PC-9 (cell line): ENCODE data around the gene XAB2. TPM values are rescaled to one million over a fixed set of nuclear protein-coding genes. Genes with fewer than 3 reads are reported as not detected.

Source experiments
- BruUV-seq: library from RNA; stranded (reverse); fragments of 400-500 nt; replicated peaks from 2 replicates; lab custom pipeline; 2021; lab: Mats Ljungman, UMichigan
- CTCF ChIA-PET: fragments of 300-600 bp; sonication (Branson Sonifier 250); formaldehyde crosslinking; loops from one replicate; lab custom pipeline; 2022; ENCODE audit warnings: antibody characterized with exemption; lab: Charles Lee
- POLR2A ChIA-PET: fragments of 300-600 bp; sonication (Branson Sonifier 250); formaldehyde crosslinking; loops from one replicate; lab custom pipeline; 2022; ENCODE audit warnings: antibody characterized with exemption; ENCODE audit not compliant: unreplicated experiment; lab: Charles Lee
- DNase-seq, 2 experiments: peaks; one replicate each; pipeline versions ENCODE4 v3.0.0 to v3.0.0-alpha.2; 2015 to 2022; ENCODE audit warnings: mixed read lengths in 1 of 2
- H2AFZ ChIP-seq: fragments of 200-600 bp; sonication (generic); 2 replicates; pipeline ENCODE4 v1.8.1; 2017; ENCODE audit warnings: antibody characterized with exemption
- H3F3A ChIP-seq: fragments of 200-600 bp; sonication (generic); 2 replicates; pipeline ENCODE4 v1.8.1; 2017; ENCODE audit warnings: antibody characterized with exemption, mild to moderate bottlenecking, low read depth; ENCODE audit not compliant: insufficient read depth
- H3K27ac ChIP-seq: fragments of 200-600 bp; sonication (generic); 2 replicates; pipeline ENCODE4 v1.6.1; 2016; ENCODE audit warnings: mixed run types
- H3K27me3 ChIP-seq: fragments of 200-600 bp; sonication (generic); 2 replicates; pipeline ENCODE4 v1.6.1; 2016; ENCODE audit warnings: low read depth, mixed run types; ENCODE audit not compliant: insufficient read depth
- H3K36me3 ChIP-seq: fragments of 200-600 bp; sonication (generic); 2 replicates; pipeline ENCODE4 v1.6.1; 2016; ENCODE audit warnings: low read depth, mixed run types
- H3K4me1 ChIP-seq: fragments of 200-600 bp; sonication (generic); replicated peaks from 2 replicates; pipeline ENCODE4 v1.6.1; 2016; ENCODE audit warnings: mixed run types; ENCODE audit not compliant: insufficient read depth
- H3K4me2 ChIP-seq: fragments of 200-600 bp; sonication (generic); 2 replicates; pipeline ENCODE4 v1.6.1; 2017; ENCODE audit warnings: mixed run types
- H3K4me3 ChIP-seq: fragments of 200-600 bp; sonication (generic); 2 replicates; pipeline ENCODE4 v1.6.1; 2016; ENCODE audit warnings: mixed run types
- H3K79me2 ChIP-seq: fragments of 200-600 bp; sonication (generic); 2 replicates; pipeline ENCODE4 v1.6.1; 2017; ENCODE audit warnings: low read depth, mixed run types
- H3K9me2 ChIP-seq: fragments of 200-600 bp; sonication (generic); 2 replicates; pipeline ENCODE4 v1.8.1; 2017; ENCODE audit warnings: mild to moderate bottlenecking; ENCODE audit not compliant: insufficient read depth
- H3K9me3 ChIP-seq: fragments of 200-600 bp; sonication (generic); 2 replicates; pipeline ENCODE4 v1.8.1; 2016; ENCODE audit warnings: low read depth; ENCODE audit not compliant: insufficient read depth
- H4K20me1 ChIP-seq: fragments of 200-600 bp; sonication (generic); 2 replicates; pipeline ENCODE4 v1.8.1; 2017; ENCODE audit not compliant: insufficient read depth
- EZH2 ChIP-seq: fragments of 200-600 bp; sonication (generic); IDR thresholded peaks from 2 replicates; pipeline ENCODE4 v1.8.0; 2017; ENCODE audit warnings: antibody characterized with exemption, low read depth
- intact Hi-C: fragments of 100-400 bp; cut with micrococcal nuclease; formaldehyde crosslinking; loops from one replicate; pipeline ENCODE4 v1.10.0; 2022; ENCODE audit not compliant: unreplicated experiment
- total RNA-seq: library from RNA; stranded (reverse); gene quantifications from 2 replicates; pipeline ENCODE4 v1.2.3, GENCODE V29; 2021
- TF ChIP-seq, protein P1 (sequence below): fragments of 200-600 bp; sonication (generic); conservative IDR thresholded peaks from 2 replicates; pipeline ENCODE4 v1.6.1; 2017; ENCODE audit warnings: mixed run types, antibody characterized with exemption, mild to moderate bottlenecking, moderate library complexity

XAB2 gene
- total RNA-seq, 1 experiment from 2014 or later, result 44.9 TPM

DNA sequence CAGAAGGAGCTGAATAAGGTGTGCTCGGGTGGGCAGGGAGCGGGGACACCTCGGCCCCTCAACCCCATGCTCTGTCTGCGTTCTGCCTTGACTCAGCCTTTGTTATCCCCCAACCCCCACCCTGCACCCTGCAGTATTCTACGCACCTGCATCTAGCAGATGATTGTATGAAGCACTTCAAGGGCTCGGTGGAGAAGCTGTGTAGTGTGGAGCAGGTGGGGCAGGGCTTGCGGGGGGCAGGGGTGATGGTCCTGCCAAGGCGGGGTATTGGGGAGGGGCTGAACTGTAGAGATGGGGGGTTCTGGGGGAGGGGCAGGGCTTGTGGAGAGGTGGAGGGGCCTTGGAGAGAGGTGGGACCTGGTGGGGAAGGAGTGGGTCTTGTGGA lies 13.7 kb upstream of the XAB2 start:
- CTCF ChIA-PET, result no interaction called here
- H3K27ac ChIP-seq, result no peak overlapping the region
- H2AFZ ChIP-seq, result no peak overlapping the region
- H3K4me3 ChIP-seq, result no peak overlapping the region
- POLR2A ChIA-PET, result interaction anchor here (0.6 kb wide), 1 partner anchor 24 kb away, joined by 3 read pairs; no protein-coding TSS in a partner anchor
- H3F3A ChIP-seq, result peaks cover 39% of the 10 kb centered on the region
- H3K9me2 ChIP-seq, result no peaks in the 10 kb centered on the region
- no peak for DNase-seq
- H3K9me3 ChIP-seq, result no peaks in the 10 kb centered on the region; the same call in 1 of the 2 replicates
- BruUV-seq, result no TSS peak
- H3K79me2 ChIP-seq, result peaks cover 20% of the 10 kb centered on the region
- H3K27me3 ChIP-seq, result no peaks in the 10 kb centered on the region
- no peaks in the 10 kb centered on the region for H3K36me3 ChIP-seq
- TF ChIP-seq EZH2, result no peak
- TF ChIP-seq, protein P1, sequence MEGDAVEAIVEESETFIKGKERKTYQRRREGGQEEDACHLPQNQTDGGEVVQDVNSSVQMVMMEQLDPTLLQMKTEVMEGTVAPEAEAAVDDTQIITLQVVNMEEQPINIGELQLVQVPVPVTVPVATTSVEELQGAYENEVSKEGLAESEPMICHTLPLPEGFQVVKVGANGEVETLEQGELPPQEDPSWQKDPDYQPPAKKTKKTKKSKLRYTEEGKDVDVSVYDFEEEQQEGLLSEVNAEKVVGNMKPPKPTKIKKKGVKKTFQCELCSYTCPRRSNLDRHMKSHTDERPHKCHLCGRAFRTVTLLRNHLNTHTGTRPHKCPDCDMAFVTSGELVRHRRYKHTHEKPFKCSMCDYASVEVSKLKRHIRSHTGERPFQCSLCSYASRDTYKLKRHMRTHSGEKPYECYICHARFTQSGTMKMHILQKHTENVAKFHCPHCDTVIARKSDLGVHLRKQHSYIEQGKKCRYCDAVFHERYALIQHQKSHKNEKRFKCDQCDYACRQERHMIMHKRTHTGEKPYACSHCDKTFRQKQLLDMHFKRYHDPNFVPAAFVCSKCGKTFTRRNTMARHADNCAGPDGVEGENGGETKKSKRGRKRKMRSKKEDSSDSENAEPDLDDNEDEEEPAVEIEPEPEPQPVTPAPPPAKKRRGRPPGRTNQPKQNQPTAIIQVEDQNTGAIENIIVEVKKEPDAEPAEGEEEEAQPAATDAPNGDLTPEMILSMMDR, result no peak
- H3K4me2 ChIP-seq, result no peak overlapping the region
- H4K20me1 ChIP-seq, result peaks cover 13% of the 10 kb centered on the region
- intact Hi-C loops, result no loop called here
- peaks cover 4% of the 10 kb centered on the region; the same call in 1 of the 2 replicates for H3K4me1 ChIP-seq

DNA sequence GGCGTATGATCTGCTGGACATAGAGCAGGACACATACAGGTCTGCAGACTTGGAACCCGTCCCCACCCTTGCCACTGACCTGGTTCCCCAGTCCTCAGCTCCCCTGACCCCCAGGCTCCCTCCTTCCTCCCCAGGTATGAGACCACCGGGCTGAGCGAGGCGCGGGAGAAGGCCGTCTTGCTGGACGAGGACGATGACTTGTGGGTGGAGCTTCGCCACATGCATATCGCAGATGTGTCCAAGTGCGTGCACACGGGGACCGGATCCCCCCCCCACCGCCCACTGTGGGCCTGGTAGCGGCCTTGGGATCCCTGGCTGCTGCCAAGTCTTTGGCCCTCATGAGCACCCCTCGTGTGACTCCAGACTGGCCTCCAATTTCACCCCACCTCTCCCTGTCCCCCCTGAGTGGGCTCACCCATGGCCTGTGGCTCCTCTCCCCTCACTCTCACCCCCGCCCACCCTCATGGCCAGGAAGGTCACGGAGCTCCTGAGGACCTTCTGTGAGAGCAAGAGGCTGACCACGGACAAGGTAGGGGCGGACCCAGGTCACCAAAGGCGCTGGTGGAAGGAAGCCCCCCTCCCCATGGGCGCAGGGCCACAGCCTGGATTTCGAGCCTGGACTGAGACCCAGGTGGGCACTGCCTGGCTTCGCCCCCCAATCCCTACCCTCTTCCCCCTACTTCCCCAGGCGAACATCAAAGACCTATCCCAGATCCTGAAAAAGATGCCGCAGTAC lies 13.1 kb upstream of the XAB2 start:
- H3F3A ChIP-seq, result peaks cover 41% of the 10 kb centered on the region
- no peaks in the 10 kb centered on the region for H3K36me3 ChIP-seq
- H4K20me1 ChIP-seq, result peaks cover 13% of the 10 kb centered on the region
- peaks cover 8% of the 10 kb centered on the region; the same call in 1 of the 2 replicates for H3K4me1 ChIP-seq
- no peaks in the 10 kb centered on the region for H3K9me2 ChIP-seq
- no peak overlapping the region for H3K4me3 ChIP-seq
- no peak overlapping the region for H3K27ac ChIP-seq
- no peaks in the 10 kb centered on the region; the same call in 1 of the 2 replicates for H3K9me3 ChIP-seq
- BruUV-seq, result no TSS peak
- no peak overlapping the region for H3K4me2 ChIP-seq
- no peak for DNase-seq
- POLR2A ChIA-PET, result interaction anchor here (0.6 kb wide), 1 partner anchor 23 kb away, joined by 3 read pairs; no protein-coding TSS in a partner anchor
- TF ChIP-seq EZH2, result no peak
- TF ChIP-seq, protein P1, result no peak
- peaks cover 26% of the 10 kb centered on the region for H3K79me2 ChIP-seq
- CTCF ChIA-PET, result no interaction called here
- no peak overlapping the region for H2AFZ ChIP-seq
- H3K27me3 ChIP-seq, result no peaks in the 10 kb centered on the region
- intact Hi-C loops, result no loop called here

DNA sequence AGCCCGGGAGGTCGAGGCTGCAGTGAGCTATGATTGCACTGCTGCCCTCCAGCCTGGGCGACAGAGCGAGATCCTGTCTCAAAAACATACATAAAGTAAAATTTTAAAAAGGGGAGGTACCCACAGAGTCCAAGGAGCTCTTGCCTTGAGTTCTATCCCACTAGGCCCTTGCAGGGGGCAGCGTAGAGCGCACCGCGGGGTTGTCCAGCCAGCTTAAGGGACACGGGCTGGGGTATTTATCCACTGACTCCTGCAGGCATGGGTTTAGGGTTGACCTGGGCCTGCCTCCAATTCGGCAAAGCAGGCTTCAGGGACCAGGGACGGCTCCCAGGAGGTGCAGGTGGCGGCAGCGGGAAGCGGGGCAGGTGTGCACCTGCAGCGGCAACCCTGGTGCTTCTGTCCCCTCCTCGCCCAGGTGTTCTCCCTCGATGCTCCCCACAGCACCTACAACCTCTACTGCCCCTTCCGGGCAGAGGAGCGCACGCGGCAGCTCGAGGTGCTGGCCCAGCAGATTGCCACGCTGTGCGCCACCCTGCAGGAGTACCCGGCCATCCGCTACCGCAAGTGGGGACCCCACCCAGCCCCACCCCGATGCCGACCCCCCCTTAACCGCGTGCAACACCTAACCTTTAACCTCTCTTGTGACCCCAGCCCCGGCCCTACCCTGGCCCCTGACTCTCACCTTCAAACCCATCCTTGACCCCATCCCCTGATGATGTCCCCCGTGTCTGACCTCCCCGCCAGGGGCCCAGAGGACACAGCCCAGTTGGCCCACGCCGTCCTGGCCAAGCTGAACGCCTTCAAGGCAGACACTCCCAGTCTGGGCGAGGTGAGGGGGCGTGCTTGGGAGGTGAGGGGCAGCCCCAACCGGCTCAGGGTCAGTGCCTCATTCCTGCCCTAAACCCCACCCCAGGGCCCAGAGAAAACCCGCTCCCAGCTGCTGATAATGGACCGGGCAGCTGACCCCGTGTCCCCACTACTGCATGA lies 12.2 kb upstream of the XAB2 start:
- no peak for DNase-seq
- no peak overlapping the region for H3K4me3 ChIP-seq
- ChIA-PET POLR2A (no interaction called here), CTCF (no interaction called here)
- TF ChIP-seq EZH2, result no peak
- TF ChIP-seq, protein P1, result no peak; the same call in 1 of the 2 replicates
- H3K27me3 ChIP-seq, result no peaks in the 10 kb centered on the region
- H3K27ac ChIP-seq, result no peak overlapping the region
- peaks cover 13% of the 10 kb centered on the region for H4K20me1 ChIP-seq
- H3K79me2 ChIP-seq, result peaks cover 30% of the 10 kb centered on the region
- peaks cover 10% of the 10 kb centered on the region; the same call in 1 of the 2 replicates for H3K4me1 ChIP-seq
- no peak overlapping the region for H2AFZ ChIP-seq
- H3K36me3 ChIP-seq, result no peaks in the 10 kb centered on the region
- no TSS peak for BruUV-seq
- H3F3A ChIP-seq, result peaks cover 41% of the 10 kb centered on the region
- H3K9me3 ChIP-seq, result no peaks in the 10 kb centered on the region; the same call in 1 of the 2 replicates
- no peak overlapping the region for H3K4me2 ChIP-seq
- H3K9me2 ChIP-seq, result no peaks in the 10 kb centered on the region
- intact Hi-C loops, result no loop called here
